Endodermal cell (in vitro differentiated cells): ENCODE measurements around the gene SPATA21. TPM values are rescaled to one million over a fixed set of nuclear protein-coding genes. Genes with fewer than 3 reads are reported as not detected.

ENCODE experiments used
- DNase-seq: peaks from one replicate; pipeline ENCODE4 v3.0.0-alpha.2; 2017
- H3K27ac ChIP-seq: 2 replicates; pipeline ENCODE4 v1.5.1; 2013; ENCODE audit warnings: mild to moderate bottlenecking, low read depth, low read length, moderate library complexity
- H3K27me3 ChIP-seq: 2 replicates; pipeline ENCODE4 v1.6.1; 2013; ENCODE audit warnings: mild to moderate bottlenecking, low read length, moderate library complexity; ENCODE audit not compliant: insufficient read depth, control insufficient read depth, poor library complexity, severe bottlenecking
- H3K36me3 ChIP-seq: 2 replicates; pipeline ENCODE4 v1.7.0; 2013; ENCODE audit warnings: mild to moderate bottlenecking, low read length, moderate library complexity; ENCODE audit not compliant: control insufficient read depth, insufficient read depth
- H3K4me1 ChIP-seq: one replicate; pipeline ENCODE4 v1.7.0; 2013; ENCODE audit warnings: low read length; ENCODE audit not compliant: control insufficient read depth, insufficient read depth
- H3K4me3 ChIP-seq: 2 replicates; pipeline ENCODE4 v1.5.1; 2013; ENCODE audit warnings: mild to moderate bottlenecking, low read length, moderate library complexity
- H3K9ac ChIP-seq: 2 replicates; pipeline ENCODE4 v1.6.1; 2013; ENCODE audit warnings: mild to moderate bottlenecking, low read length, moderate library complexity; ENCODE audit not compliant: poor library complexity, severe bottlenecking; ENCODE audit errors: extremely low read depth
- H3K9me3 ChIP-seq: 2 replicates; pipeline ENCODE4 v1.6.1; 2013; ENCODE audit warnings: mild to moderate bottlenecking, low read length, moderate library complexity; ENCODE audit not compliant: control insufficient read depth
- H3K27ac Mint-ChIP-seq: 2 replicates; pipeline ENCODE4 v1.8.0; 2020; ENCODE audit warnings: mixed read lengths
- H3K27me3 Mint-ChIP-seq: 2 replicates; pipeline ENCODE4 v1.8.0; 2021; ENCODE audit warnings: mild to moderate bottlenecking, mixed read lengths; ENCODE audit not compliant: insufficient read depth
- H3K36me3 Mint-ChIP-seq: 2 replicates; pipeline ENCODE4 v1.8.0; 2020; ENCODE audit warnings: low read depth, mixed read lengths
- H3K4me1 Mint-ChIP-seq: 2 replicates; pipeline ENCODE4 v1.8.0; 2020; ENCODE audit warnings: mixed read lengths
- H3K4me3 Mint-ChIP-seq: 2 replicates; pipeline ENCODE4 v1.8.0; 2020; ENCODE audit warnings: mild to moderate bottlenecking, moderate library complexity, mixed read lengths
- H3K9me3 Mint-ChIP-seq: 2 replicates; pipeline ENCODE4 v1.8.0; 2020; ENCODE audit warnings: mild to moderate bottlenecking, mixed read lengths
- CTCF ChIP-seq: fragments of 200-600 bp; sonication (generic); conservative IDR thresholded peaks from 2 replicates; pipeline ENCODE4 v1.5.0; 2021; ENCODE audit warnings: antibody characterized with exemption, mild to moderate bottlenecking
- WGBS, 2 experiments: methylation state at CpG; one replicate each; pipeline versions ENCODE4 v1.1.5 to v1.1.7; 2013; ENCODE audit warnings: missing lambda C conversion rate in 2 of 2, mixed read lengths in 1 of 2; ENCODE audit not compliant: insufficient coverage in 1 of 2, insufficient read length in 1 of 2; 5-methylcytosine and 5-hydroxymethylcytosine counted together
- total RNA-seq, 2 donors: library from RNA; stranded (reverse); fragmentation: NEBNext Ultra II Directional in 1 of 2; extraction: Animal tissue kit (Norgen Biotek cat#: 25700) in 1 of 2; gene quantifications; 2 replicates in 1 of 2; 3 replicates in 1 of 2; pipeline ENCODE4 v1.2.1, GENCODE V29; 2021

SPATA21 gene
- total RNA-seq, 2 donors from 2014 or later: not detected

- Histone ChIP-seq H3K27me3 (no peaks in the 10 kb centered on the region), H3K9ac (no peak overlapping the region), H3K4me3 (no peak overlapping the region), H3K4me1 (no peaks in the 10 kb centered on the region), H3K27ac (no peak overlapping the region), H3K36me3 (peaks cover 35% of the 10 kb centered on the region), H3K9me3 (no peaks in the 10 kb centered on the region)
- Mint-ChIP-seq H3K27me3 (no peaks in the 10 kb centered on the region), H3K36me3 (peaks cover 41% of the 10 kb centered on the region), H3K4me1 (no peaks in the 10 kb centered on the region), H3K4me3 (no peak overlapping the region), H3K9me3 (no peaks in the 10 kb centered on the region), H3K27ac (peak overlapping the region; percentile 64)
- WGBS, 2 experiments: 95 to 96% methylated on average over 21 of the region's 21 CpGs
- no peak for TF ChIP-seq CTCF
- DNase-seq: no peak
Observed at GRCh38 chr1:16464917-16465625, 27.8 kb upstream of the SPATA21 start.

DNA sequence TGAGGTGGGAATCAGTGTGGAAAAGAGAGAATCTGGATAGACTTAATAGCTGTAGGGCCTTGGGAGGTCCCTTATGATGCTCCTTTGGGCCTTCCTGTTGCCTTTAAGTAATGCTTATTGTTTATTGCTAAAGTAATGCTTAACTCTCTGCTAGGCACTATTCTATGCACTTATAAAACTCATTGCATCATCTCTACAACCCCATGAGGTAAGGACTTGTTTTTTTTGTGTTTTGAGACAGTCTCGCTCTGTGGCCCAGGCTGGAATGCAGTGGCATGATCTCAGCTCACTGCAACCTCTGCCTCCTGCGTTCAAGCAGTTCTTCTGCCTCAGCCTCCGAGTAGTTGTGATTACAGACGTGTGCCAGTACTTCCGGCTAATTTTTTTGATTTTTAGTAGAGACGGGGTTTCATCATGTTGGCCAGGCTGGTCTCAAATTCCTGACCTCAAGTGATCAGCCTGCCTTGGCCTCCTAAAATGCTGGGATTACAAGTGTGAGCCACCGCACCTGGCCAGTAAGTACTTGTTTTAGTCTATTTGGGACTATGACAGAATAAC, 25.6 kb upstream of the SPATA21 start:
- no peaks in the 10 kb centered on the region for H3K27me3 ChIP-seq
- Mint-ChIP-seq H3K36me3 (peaks cover 61% of the 10 kb centered on the region), H3K4me3 (no peak overlapping the region), H3K4me1 (no peaks in the 10 kb centered on the region), H3K27ac (peak overlapping the region; percentile 77), H3K27me3 (no peaks in the 10 kb centered on the region), H3K9me3 (no peaks in the 10 kb centered on the region)
- no peak for TF ChIP-seq CTCF
- no peaks in the 10 kb centered on the region for H3K4me1 ChIP-seq
- no peak overlapping the region for H3K27ac ChIP-seq
- WGBS, 2 experiments: 90 to 93% methylated on average over 7 of the region's 7 CpGs
- H3K9ac ChIP-seq: no peak overlapping the region
- DNase-seq: no peak
- H3K9me3 ChIP-seq: no peaks in the 10 kb centered on the region
- H3K4me3 ChIP-seq: no peak overlapping the region
- peaks cover 57% of the 10 kb centered on the region for H3K36me3 ChIP-seq

DNA sequence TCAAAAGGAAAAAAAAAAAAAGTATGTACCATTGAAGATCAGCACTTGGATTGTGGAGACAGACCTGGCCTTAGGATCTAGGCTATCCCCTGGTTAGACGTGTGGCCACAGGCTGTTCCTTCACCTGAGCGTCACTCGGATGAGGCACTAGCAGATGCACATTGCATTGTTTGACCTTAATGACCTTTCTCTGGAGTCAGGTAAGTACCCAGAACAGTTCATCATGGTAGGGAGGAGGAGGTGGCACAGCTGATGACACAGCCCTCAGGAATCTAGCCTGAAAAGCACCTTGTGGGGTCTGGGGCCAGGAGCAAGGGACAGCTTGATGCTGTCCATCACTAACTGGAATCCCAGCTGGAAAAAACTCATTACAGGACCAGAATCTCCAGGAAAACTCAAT, 24.5 kb upstream of the SPATA21 start:
- H3K36me3 Mint-ChIP-seq: peaks cover 64% of the 10 kb centered on the region
- H3K4me1 Mint-ChIP-seq: no peaks in the 10 kb centered on the region
- Histone ChIP-seq H3K27ac (no peak overlapping the region), H3K4me3 (no peak overlapping the region), H3K9ac (no peak overlapping the region), H3K4me1 (no peaks in the 10 kb centered on the region), H3K27me3 (no peaks in the 10 kb centered on the region), H3K9me3 (no peaks in the 10 kb centered on the region), H3K36me3 (peaks cover 66% of the 10 kb centered on the region)
- TF ChIP-seq CTCF: no peak
- WGBS, 2 experiments: 97 to 100% methylated on average over 3 of the region's 3 CpGs
- H3K9me3 Mint-ChIP-seq: no peaks in the 10 kb centered on the region
- peak overlapping the region; percentile 17 for H3K27ac Mint-ChIP-seq
- no peak for DNase-seq
- H3K27me3 Mint-ChIP-seq: no peaks in the 10 kb centered on the region
- H3K4me3 Mint-ChIP-seq: no peak overlapping the region
